H9 (cell line): Measurements from ENCODE around the gene PHF24. TPM values are rescaled to one million over a fixed set of nuclear protein-coding genes. Genes with fewer than 3 reads are reported as not detected.

Experiments used
- DNase-seq: peaks from one replicate; pipeline ENCODE4 v3.0.0-alpha.2; 2017
- H2AFZ ChIP-seq: one replicate; pipeline ENCODE4 v1.6.1; 2013; ENCODE audit warnings: mild to moderate bottlenecking, low read length, control low read depth, moderate library complexity
- H2AK5ac ChIP-seq: 2 replicates; pipeline ENCODE4 v1.6.1; 2013; ENCODE audit warnings: low read length, control low read depth, mixed read lengths; ENCODE audit not compliant: insufficient read length
- H2BK120ac ChIP-seq: one replicate; pipeline ENCODE4 v1.6.1; 2013; ENCODE audit warnings: low read depth, mild to moderate bottlenecking, low read length, control low read depth, inconsistent platforms; ENCODE audit not compliant: poor library complexity, severe bottlenecking
- H2BK12ac ChIP-seq: 2 replicates; pipeline ENCODE4 v1.6.1; 2013; ENCODE audit warnings: low read length, control low read depth, mixed read lengths, low read depth; ENCODE audit not compliant: insufficient read length
- H2BK15ac ChIP-seq: 2 replicates; pipeline ENCODE4 v1.6.1; 2013; ENCODE audit warnings: low read depth, low read length, control low read depth
- H2BK20ac ChIP-seq: one replicate; pipeline ENCODE4 v1.6.1; 2013; ENCODE audit warnings: low read depth, mild to moderate bottlenecking, low read length, control low read depth, inconsistent platforms; ENCODE audit not compliant: poor library complexity, severe bottlenecking
- H2BK5ac ChIP-seq: 2 replicates; pipeline ENCODE4 v1.6.1; 2013; ENCODE audit warnings: low read length, control low read depth, mixed read lengths; ENCODE audit not compliant: insufficient read length
- H3K14ac ChIP-seq: 2 replicates; pipeline ENCODE4 v1.6.1; 2013; ENCODE audit warnings: low read length, control low read depth; ENCODE audit not compliant: insufficient read depth
- H3K18ac ChIP-seq: 2 replicates; pipeline ENCODE4 v1.6.1; 2013; ENCODE audit warnings: low read depth, mild to moderate bottlenecking, mixed read lengths, low read length, control low read depth; ENCODE audit not compliant: insufficient read length
- H3K23ac ChIP-seq: 2 replicates; pipeline ENCODE4 v1.6.1; 2013; ENCODE audit warnings: low read length, control low read depth, mixed read lengths, low read depth; ENCODE audit not compliant: insufficient read length
- H3K23me2 ChIP-seq: 2 replicates; pipeline ENCODE4 v1.6.1; 2013; ENCODE audit warnings: low read depth, mild to moderate bottlenecking, mixed read lengths, low read length, control low read depth; ENCODE audit not compliant: insufficient read length, poor library complexity, severe bottlenecking
- H3K27ac ChIP-seq: 2 replicates; pipeline ENCODE4 v1.5.1; 2013; ENCODE audit warnings: low read length, control low read depth, mixed read lengths, low read depth; ENCODE audit not compliant: insufficient read length
- H3K27me3 ChIP-seq: 2 replicates; pipeline ENCODE4 v1.6.1; 2013; ENCODE audit warnings: low read length, control low read depth, inconsistent platforms; ENCODE audit not compliant: insufficient read depth
- H3K4ac ChIP-seq: 2 replicates; pipeline ENCODE4 v1.6.1; 2013; ENCODE audit warnings: low read depth, mild to moderate bottlenecking, control low read depth, inconsistent platforms, low read length, moderate library complexity
- H3K4me1 ChIP-seq: 2 replicates; pipeline ENCODE4 v1.6.1; 2013; ENCODE audit warnings: low read length, control low read depth, inconsistent platforms; ENCODE audit not compliant: insufficient read depth
- H3K4me2 ChIP-seq: 2 replicates; pipeline ENCODE4 v1.6.1; 2013; ENCODE audit warnings: low read length, control low read depth, mixed read lengths; ENCODE audit not compliant: insufficient read length, insufficient read depth
- H3K56ac ChIP-seq: 2 replicates; pipeline ENCODE4 v1.6.1; 2013; ENCODE audit warnings: low read depth, mild to moderate bottlenecking, mixed read lengths, low read length, control low read depth; ENCODE audit not compliant: insufficient read length
- H3K79me1 ChIP-seq: 2 replicates; pipeline ENCODE4 v1.6.1; 2013; ENCODE audit warnings: low read depth, mild to moderate bottlenecking, moderate library complexity, low read length, control low read depth, inconsistent platforms; ENCODE audit not compliant: insufficient read depth, poor library complexity, severe bottlenecking
- H3K79me2 ChIP-seq: 2 replicates; pipeline ENCODE4 v1.6.1; 2013; ENCODE audit warnings: low read length, control low read depth, inconsistent platforms; ENCODE audit not compliant: insufficient read depth
- H3K9ac ChIP-seq: 2 replicates; pipeline ENCODE4 v1.6.1; 2013; ENCODE audit warnings: low read length, control low read depth, mixed read lengths; ENCODE audit not compliant: insufficient read length; ENCODE audit errors: extremely low read depth
- H3K9me3 ChIP-seq: one replicate; pipeline ENCODE4 v1.6.1; 2013; ENCODE audit warnings: low read depth, low read length, inconsistent platforms; ENCODE audit not compliant: control insufficient read depth
- H3T11ph ChIP-seq: one replicate; pipeline ENCODE4 v1.6.1; 2013; ENCODE audit warnings: mild to moderate bottlenecking, low read length, control low read depth, inconsistent platforms
- H4K20me1 ChIP-seq: one replicate; pipeline ENCODE4 v1.6.1; 2013; ENCODE audit not compliant: control insufficient read depth, insufficient read length, insufficient read depth
- H4K5ac ChIP-seq: 2 replicates; pipeline ENCODE4 v1.6.1; 2013; ENCODE audit warnings: low read depth, mild to moderate bottlenecking, mixed read lengths, low read length, control low read depth; ENCODE audit not compliant: insufficient read length
- H4K8ac ChIP-seq: replicated peaks from 2 replicates; pipeline ENCODE4 v1.6.1; 2013; ENCODE audit warnings: low read length, control low read depth, mixed read lengths, low read depth; ENCODE audit not compliant: insufficient read length
- H4K91ac ChIP-seq: 2 replicates; pipeline ENCODE4 v1.6.1; 2013; ENCODE audit warnings: low read depth, mild to moderate bottlenecking, moderate library complexity, mixed read lengths, low read length, control low read depth; ENCODE audit not compliant: insufficient read length
- H3K27ac Mint-ChIP-seq, 3 experiments: 2 replicates in 2 of 3; 3 replicates in 1 of 3; pipeline ENCODE4 v1.8.0; 2020 to 2021; ENCODE audit warnings: mixed read lengths in 3 of 3, mild to moderate bottlenecking in 1 of 3, moderate library complexity in 1 of 3
- H3K27me3 Mint-ChIP-seq: 2 replicates; pipeline ENCODE4 v1.8.0; 2021; ENCODE audit warnings: low read depth, mild to moderate bottlenecking, moderate library complexity, mixed read lengths
- H3K36me3 Mint-ChIP-seq, 3 experiments: 2 replicates in 2 of 3; 3 replicates in 1 of 3; pipeline ENCODE4 v1.8.0; 2020 to 2021; ENCODE audit warnings: low read depth in 3 of 3, mixed read lengths in 3 of 3; ENCODE audit not compliant: insufficient read depth in 1 of 3
- H3K4me1 Mint-ChIP-seq, 2 experiments: 2 replicates each; pipeline ENCODE4 v1.8.0; 2020; ENCODE audit warnings: mixed read lengths in 2 of 2
- H3K4me3 Mint-ChIP-seq, 2 experiments: 2 replicates in 1 of 2; 3 replicates in 1 of 2; pipeline ENCODE4 v1.8.0; 2020 to 2021; ENCODE audit warnings: mild to moderate bottlenecking in 2 of 2, mixed read lengths in 2 of 2, moderate library complexity in 1 of 2
- H3K9me3 Mint-ChIP-seq, 2 experiments: 2 replicates in 1 of 2; 3 replicates in 1 of 2; pipeline ENCODE4 v1.8.0; 2020; ENCODE audit warnings: mild to moderate bottlenecking in 2 of 2, mixed read lengths in 2 of 2, moderate library complexity in 1 of 2
- CTCF ChIP-seq: fragments of 200-600 bp; sonication (generic); conservative IDR thresholded peaks from 3 replicates; pipeline ENCODE4 v1.8.0; 2021; ENCODE audit warnings: antibody characterized with exemption, mild to moderate bottlenecking
- WGBS: extraction: QIAGEN DNeasy Blood & Tissue Kit; methylation state at CpG from one replicate; pipeline ENCODE4 v1.1.7; 2013; ENCODE audit warnings: missing lambda C conversion rate, low lambda C conversion rate, mixed read lengths; ENCODE audit not compliant: insufficient read length; ENCODE audit errors: extremely low coverage; 5-methylcytosine and 5-hydroxymethylcytosine counted together
- total RNA-seq: library from RNA; stranded (reverse); gene quantifications from 2 replicates; pipeline ENCODE4 v1.2.1, GENCODE V29; 2021

PHF24 gene
- total RNA-seq, 1 experiment from 2014 or later: 0.24 TPM

GRCh38 chr9:35027374-35027773, 69.3 kb downstream of the PHF24 start:
- no peak overlapping the region for H2BK5ac ChIP-seq
- H3T11ph ChIP-seq: no peak overlapping the region
- H2BK20ac ChIP-seq: no peak overlapping the region
- no peak overlapping the region for H3K4ac ChIP-seq
- H3K79me2 ChIP-seq: no peaks in the 10 kb centered on the region
- no peak overlapping the region for H3K14ac ChIP-seq
- no peaks in the 10 kb centered on the region for H3K23me2 ChIP-seq
- H3K18ac ChIP-seq: no peak overlapping the region
- H3K27ac ChIP-seq: peak overlapping the region; percentile 28
- no peaks in the 10 kb centered on the region for H4K20me1 ChIP-seq
- no peak overlapping the region for H3K4me2 ChIP-seq
- H3K27ac Mint-ChIP-seq: peak overlapping the region in 1 of 3 experiments; percentile 49; a peak in 1 of 7 replicates
- no peak overlapping the region for H2AFZ ChIP-seq
- H3K9ac ChIP-seq: no peak overlapping the region
- no peak overlapping the region for H2BK12ac ChIP-seq
- H3K4me1 ChIP-seq: no peaks in the 10 kb centered on the region; the same call in 1 of the 2 replicates
- no peak for DNase-seq
- no peak overlapping the region for H2AK5ac ChIP-seq
- no CpG with 5 or more reads among the region's 1 CpG for WGBS
- no peak for TF ChIP-seq CTCF
- H3K9me3 Mint-ChIP-seq: peaks cover 35 to 43% of the 10 kb centered on the region in 2 experiments
- no peak overlapping the region for H4K8ac ChIP-seq
- H2BK15ac ChIP-seq: no peak overlapping the region
- no peak overlapping the region for H4K5ac ChIP-seq
- peaks cover 20% of the 10 kb centered on the region for H3K9me3 ChIP-seq
- no peaks in the 10 kb centered on the region; the same call in 1 of the 2 replicates for H3K27me3 Mint-ChIP-seq
- peaks cover 42 to 44% of the 10 kb centered on the region in 2 experiments for H3K4me1 Mint-ChIP-seq
- H3K27me3 ChIP-seq: no peaks in the 10 kb centered on the region
- H3K56ac ChIP-seq: no peak overlapping the region
- no peak overlapping the region for H2BK120ac ChIP-seq
- peaks cover 23 to 49% (median 43%) of the 10 kb centered on the region in 3 experiments for H3K36me3 Mint-ChIP-seq
- no peak overlapping the region for H3K23ac ChIP-seq
- H3K79me1 ChIP-seq: no peaks in the 10 kb centered on the region
- H4K91ac ChIP-seq: no peak overlapping the region
- H3K4me3 Mint-ChIP-seq: no peak overlapping the region
